ENCODE data around the gene PKDREJ. TPM values are rescaled to one million over a fixed set of nuclear protein-coding genes. Genes with fewer than 3 reads are reported as not detected.

PKDREJ gene
- total RNA-seq, 1 donor from 2014 or later, result not detected

DNA sequence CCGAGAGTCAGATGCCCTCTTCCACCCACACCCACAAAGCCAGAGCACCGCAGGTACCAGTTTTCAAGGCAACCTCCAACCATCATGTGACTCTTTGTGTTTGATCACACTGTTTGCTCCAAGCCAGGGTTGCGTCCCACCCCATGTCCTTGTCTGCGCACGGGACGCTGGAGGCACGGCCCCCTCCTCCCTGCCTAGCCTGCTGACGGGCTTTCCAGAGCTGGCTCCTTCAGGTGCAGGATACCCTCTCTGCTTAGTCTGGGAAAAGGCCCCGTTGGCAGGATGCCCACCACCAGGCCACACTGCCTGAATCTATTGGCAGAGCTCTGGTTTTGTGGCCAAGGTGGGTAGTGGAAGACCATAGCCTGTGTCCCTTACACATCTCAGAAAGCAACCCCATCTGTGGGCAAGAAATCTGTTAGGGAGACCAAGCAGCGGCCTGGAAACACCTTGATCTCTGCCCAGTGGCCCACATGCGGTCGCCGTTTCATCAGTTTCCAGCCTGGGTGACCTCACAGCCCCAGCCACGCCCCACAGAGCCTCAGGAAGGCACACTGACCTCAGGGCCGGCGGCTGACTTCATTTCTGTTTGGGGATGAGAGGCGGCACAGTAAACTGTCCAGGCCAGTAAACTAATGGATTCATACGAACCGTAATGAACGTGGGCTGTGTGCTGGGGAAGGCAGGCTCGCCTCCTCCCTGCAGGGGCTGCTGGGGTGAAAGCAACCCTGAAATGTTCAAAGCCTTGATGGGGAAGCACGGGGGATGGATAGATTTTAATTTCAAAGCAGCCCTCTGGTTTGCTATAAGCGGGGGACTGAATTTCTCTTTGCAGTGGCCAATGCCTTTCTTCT lies 38.9 kb downstream of the PKDREJ start:
- no peak overlapping the region for H3K27ac Mint-ChIP-seq (ENCODE audit: unreplicated experiment)
- no peaks in the 10 kb centered on the region for H3K9me3 Mint-ChIP-seq (ENCODE audit: unreplicated experiment)
- no peak for DNase-seq (ENCODE audit: low spot score)

DNA sequence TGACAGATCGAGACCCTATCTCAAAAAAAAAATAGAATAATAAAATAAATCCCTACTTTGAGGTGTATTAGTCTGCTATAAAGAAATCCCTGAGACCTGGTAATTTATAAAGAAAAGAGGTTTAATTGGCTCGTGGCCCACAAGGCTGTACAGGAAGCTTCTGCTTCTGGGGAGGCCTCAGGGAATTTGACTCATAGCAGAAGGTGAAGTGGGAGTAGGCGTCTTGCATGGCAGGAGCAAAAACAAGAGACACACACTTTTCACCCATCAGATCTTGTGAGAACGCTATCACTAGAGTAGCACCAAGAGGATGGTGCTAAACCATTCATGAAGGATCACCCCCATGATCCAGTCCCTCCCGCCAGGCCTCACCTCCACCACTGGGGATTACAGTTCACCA lies 42.2 kb downstream of the PKDREJ start:
- no peaks in the 10 kb centered on the region for H3K27me3 Mint-ChIP-seq (ENCODE audit: unreplicated experiment)

More for the DNA sequence above, 38.9 kb downstream of the PKDREJ start:
- TF ChIP-seq, protein P1, sequence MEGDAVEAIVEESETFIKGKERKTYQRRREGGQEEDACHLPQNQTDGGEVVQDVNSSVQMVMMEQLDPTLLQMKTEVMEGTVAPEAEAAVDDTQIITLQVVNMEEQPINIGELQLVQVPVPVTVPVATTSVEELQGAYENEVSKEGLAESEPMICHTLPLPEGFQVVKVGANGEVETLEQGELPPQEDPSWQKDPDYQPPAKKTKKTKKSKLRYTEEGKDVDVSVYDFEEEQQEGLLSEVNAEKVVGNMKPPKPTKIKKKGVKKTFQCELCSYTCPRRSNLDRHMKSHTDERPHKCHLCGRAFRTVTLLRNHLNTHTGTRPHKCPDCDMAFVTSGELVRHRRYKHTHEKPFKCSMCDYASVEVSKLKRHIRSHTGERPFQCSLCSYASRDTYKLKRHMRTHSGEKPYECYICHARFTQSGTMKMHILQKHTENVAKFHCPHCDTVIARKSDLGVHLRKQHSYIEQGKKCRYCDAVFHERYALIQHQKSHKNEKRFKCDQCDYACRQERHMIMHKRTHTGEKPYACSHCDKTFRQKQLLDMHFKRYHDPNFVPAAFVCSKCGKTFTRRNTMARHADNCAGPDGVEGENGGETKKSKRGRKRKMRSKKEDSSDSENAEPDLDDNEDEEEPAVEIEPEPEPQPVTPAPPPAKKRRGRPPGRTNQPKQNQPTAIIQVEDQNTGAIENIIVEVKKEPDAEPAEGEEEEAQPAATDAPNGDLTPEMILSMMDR (IDR thresholded peaks at IDR 0.05; ENCODE audit: unreplicated experiment), result no peak
- H3K4me1 Mint-ChIP-seq (ENCODE audit: unreplicated experiment), result no peaks in the 10 kb centered on the region
- no peaks in the 10 kb centered on the region for H3K27me3 Mint-ChIP-seq (ENCODE audit: unreplicated experiment)
- no peak overlapping the region for H3K4me3 Mint-ChIP-seq (ENCODE audit: unreplicated experiment)
- H3K36me3 Mint-ChIP-seq (ENCODE audit: low read depth, unreplicated experiment), result peaks cover 14% of the 10 kb centered on the region

DNA sequence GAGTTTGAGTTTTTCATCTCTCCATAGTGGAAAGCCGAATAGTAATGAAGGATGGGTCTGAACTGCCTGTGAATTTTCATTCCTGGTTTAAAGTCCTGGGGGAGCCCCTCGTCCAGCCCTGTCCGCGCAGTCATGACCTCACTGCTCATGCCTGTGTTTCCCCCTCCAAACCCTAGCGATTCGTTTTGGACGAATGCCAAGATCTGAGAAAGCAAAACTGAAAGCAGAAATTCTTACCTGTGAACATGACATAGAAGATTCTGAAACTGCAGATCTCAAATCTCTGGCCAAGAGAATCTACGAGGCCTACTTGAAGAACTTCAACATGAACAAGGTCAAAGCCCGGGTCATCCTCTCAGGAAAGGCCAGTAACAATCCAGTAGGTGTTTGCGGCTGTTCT lies 43.5 kb downstream of the PKDREJ start:
- Mint-ChIP-seq H3K27ac (ENCODE audit: unreplicated experiment) (no peak overlapping the region), H3K4me3 (ENCODE audit: unreplicated experiment) (no peak overlapping the region)

More for the DNA sequence above, 42.2 kb downstream of the PKDREJ start:
- TF ChIP-seq, protein P1 (IDR thresholded peaks at IDR 0.05; ENCODE audit: unreplicated experiment), result no peak
- DNase-seq (ENCODE audit: low spot score), result no peak
- Mint-ChIP-seq H3K4me3 (ENCODE audit: unreplicated experiment) (no peak overlapping the region), H3K9me3 (ENCODE audit: unreplicated experiment) (no peaks in the 10 kb centered on the region), H3K36me3 (ENCODE audit: low read depth, unreplicated experiment) (peaks cover 14% of the 10 kb centered on the region), H3K4me1 (ENCODE audit: unreplicated experiment) (no peaks in the 10 kb centered on the region), H3K27ac (ENCODE audit: unreplicated experiment) (no peak overlapping the region)

DNA sequence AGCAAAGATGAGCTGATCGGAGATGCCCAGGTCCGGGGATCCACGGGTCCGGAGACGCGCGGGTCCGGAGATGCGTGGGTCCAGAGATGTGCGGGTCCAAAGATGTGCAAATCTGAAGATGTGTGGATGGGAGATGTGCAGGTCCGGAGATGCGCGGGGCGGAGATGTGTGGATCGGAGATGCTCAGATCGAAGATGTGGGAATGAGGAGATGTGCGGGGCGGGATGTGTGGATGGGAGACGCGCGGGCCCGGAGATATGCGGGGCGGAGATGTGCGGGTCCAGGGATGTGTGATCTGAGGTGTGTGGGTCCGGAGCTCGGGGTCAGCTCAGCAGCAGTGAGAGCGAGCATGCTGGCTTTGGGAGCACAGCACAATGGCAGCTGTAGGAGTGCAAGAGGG lies 48.5 kb downstream of the PKDREJ start:
- H3K36me3 Mint-ChIP-seq (ENCODE audit: low read depth, unreplicated experiment), result peaks cover 38% of the 10 kb centered on the region
- H3K4me3 Mint-ChIP-seq (ENCODE audit: unreplicated experiment), result no peak overlapping the region
- H3K27me3 Mint-ChIP-seq (ENCODE audit: unreplicated experiment), result peaks cover 2% of the 10 kb centered on the region
- TF ChIP-seq, protein P1 (IDR thresholded peaks at IDR 0.05; ENCODE audit: unreplicated experiment), result no peak
- H3K27ac Mint-ChIP-seq (ENCODE audit: unreplicated experiment), result no peak overlapping the region
- no peaks in the 10 kb centered on the region for H3K9me3 Mint-ChIP-seq (ENCODE audit: unreplicated experiment)
- H3K4me1 Mint-ChIP-seq (ENCODE audit: unreplicated experiment), result no peaks in the 10 kb centered on the region
- no peak for DNase-seq (ENCODE audit: low spot score)

More for the DNA sequence above, 43.5 kb downstream of the PKDREJ start:
- DNase-seq (ENCODE audit: low spot score), result no peak
- H3K9me3 Mint-ChIP-seq (ENCODE audit: unreplicated experiment), result no peaks in the 10 kb centered on the region
- H3K4me1 Mint-ChIP-seq (ENCODE audit: unreplicated experiment), result no peaks in the 10 kb centered on the region
- H3K27me3 Mint-ChIP-seq (ENCODE audit: unreplicated experiment), result peaks cover 2% of the 10 kb centered on the region
- H3K36me3 Mint-ChIP-seq (ENCODE audit: low read depth, unreplicated experiment), result peaks cover 13% of the 10 kb centered on the region
- TF ChIP-seq, protein P1 (IDR thresholded peaks at IDR 0.05; ENCODE audit: unreplicated experiment), result no peak

DNA sequence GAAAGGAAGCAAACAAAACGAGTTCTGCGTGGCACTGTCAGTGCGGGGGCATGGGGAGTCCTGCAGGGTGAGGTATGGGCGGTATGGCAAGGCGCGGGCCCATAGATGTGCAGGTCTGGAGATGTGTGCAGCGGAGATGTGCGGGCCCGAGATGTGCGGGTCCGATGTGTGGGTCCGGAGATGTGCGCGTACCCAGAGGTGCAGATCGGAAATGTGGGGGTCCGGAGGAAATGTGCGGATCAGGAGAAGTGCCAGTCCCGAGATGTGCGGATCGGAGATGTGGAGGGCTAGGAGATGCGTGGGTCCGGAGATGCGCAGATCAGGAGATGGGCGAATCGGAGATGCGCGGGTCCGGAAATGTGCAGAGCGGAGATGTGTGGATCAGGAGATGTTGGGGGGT lies 49.0 kb downstream of the PKDREJ start:
- no peaks in the 10 kb centered on the region for H3K4me1 Mint-ChIP-seq (ENCODE audit: unreplicated experiment)
- DNase-seq (ENCODE audit: low spot score), result no peak
- H3K36me3 Mint-ChIP-seq (ENCODE audit: low read depth, unreplicated experiment), result peaks cover 38% of the 10 kb centered on the region
- peaks cover 2% of the 10 kb centered on the region for H3K27me3 Mint-ChIP-seq (ENCODE audit: unreplicated experiment)
- no peak overlapping the region for H3K27ac Mint-ChIP-seq (ENCODE audit: unreplicated experiment)
- TF ChIP-seq, protein P1 (IDR thresholded peaks at IDR 0.05; ENCODE audit: unreplicated experiment), result no peak
- no peaks in the 10 kb centered on the region for H3K9me3 Mint-ChIP-seq (ENCODE audit: unreplicated experiment)
- H3K4me3 Mint-ChIP-seq (ENCODE audit: unreplicated experiment), result no peak overlapping the region
